Endothelial cell (in vitro differentiated cells): Measurements from ENCODE around the gene THSD4. TPM values are rescaled to one million over a fixed set of nuclear protein-coding genes. Genes with fewer than 3 reads are reported as not detected.

Experiments
- DNase-seq: peaks from one replicate; pipeline ENCODE4 v3.0.0; 2021; ENCODE audit warnings: low spot score
- H3K27ac Mint-ChIP-seq: one replicate; pipeline ENCODE4 v1.8.0; 2021; ENCODE audit warnings: mixed read lengths, inconsistent platforms; ENCODE audit not compliant: unreplicated experiment
- H3K27me3 Mint-ChIP-seq: one replicate; pipeline ENCODE4 v1.8.0; 2021; ENCODE audit warnings: mild to moderate bottlenecking, moderate library complexity, mixed read lengths, inconsistent platforms; ENCODE audit not compliant: unreplicated experiment
- H3K36me3 Mint-ChIP-seq: one replicate; pipeline ENCODE4 v1.8.0; 2021; ENCODE audit warnings: mild to moderate bottlenecking, low read depth, mixed read lengths, inconsistent platforms; ENCODE audit not compliant: unreplicated experiment
- H3K4me1 Mint-ChIP-seq: one replicate; pipeline ENCODE4 v1.8.0; 2021; ENCODE audit warnings: mild to moderate bottlenecking, mixed read lengths, inconsistent platforms; ENCODE audit not compliant: unreplicated experiment
- H3K4me3 Mint-ChIP-seq: one replicate; pipeline ENCODE4 v1.8.0; 2021; ENCODE audit warnings: mild to moderate bottlenecking, mixed read lengths, inconsistent platforms; ENCODE audit not compliant: unreplicated experiment
- H3K9me3 Mint-ChIP-seq: one replicate; pipeline ENCODE4 v1.8.0; 2021; ENCODE audit warnings: mixed read lengths, inconsistent platforms; ENCODE audit not compliant: unreplicated experiment
- total RNA-seq: library from RNA; stranded (reverse); fragmentation: NEBNext Ultra II Directional; extraction: Animal tissue kit (Norgen Biotek cat#: 25700); gene quantifications from one replicate; pipeline ENCODE4 v1.2.1, GENCODE V29; 2021; ENCODE audit not compliant: unreplicated experiment
- TF ChIP-seq, protein P1 (sequence below): fragments of 200-600 bp; sonication (generic); IDR thresholded peaks from one replicate; pipeline ENCODE4 v1.5.0; 2021; ENCODE audit warnings: antibody characterized with exemption; ENCODE audit not compliant: unreplicated experiment

THSD4 gene
- total RNA-seq, 1 donor from 2014 or later = 0.92 TPM

DNA sequence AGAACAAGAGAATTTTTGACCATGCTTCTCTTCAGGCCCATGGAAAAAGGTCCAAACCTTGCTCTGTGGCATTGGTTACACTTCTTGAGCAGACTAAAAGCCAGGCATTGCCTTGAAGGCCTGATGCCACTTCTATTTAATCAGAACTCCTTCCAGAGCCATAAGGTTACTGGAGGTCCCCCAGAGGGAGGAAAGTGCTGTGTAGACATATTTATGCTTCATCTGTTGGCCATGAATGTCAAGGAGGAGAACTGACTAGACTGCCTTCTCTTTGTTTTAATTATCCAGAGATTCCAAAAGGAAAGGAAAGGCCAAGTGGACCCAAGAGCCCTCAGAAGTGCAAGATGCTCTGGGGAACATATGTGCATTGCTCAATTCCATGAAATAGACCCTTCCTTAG is 402.5 kb downstream of the THSD4 start:
- no peaks in the 10 kb centered on the region for H3K9me3 Mint-ChIP-seq
- DNase-seq = no peak
- TF ChIP-seq, protein P1, sequence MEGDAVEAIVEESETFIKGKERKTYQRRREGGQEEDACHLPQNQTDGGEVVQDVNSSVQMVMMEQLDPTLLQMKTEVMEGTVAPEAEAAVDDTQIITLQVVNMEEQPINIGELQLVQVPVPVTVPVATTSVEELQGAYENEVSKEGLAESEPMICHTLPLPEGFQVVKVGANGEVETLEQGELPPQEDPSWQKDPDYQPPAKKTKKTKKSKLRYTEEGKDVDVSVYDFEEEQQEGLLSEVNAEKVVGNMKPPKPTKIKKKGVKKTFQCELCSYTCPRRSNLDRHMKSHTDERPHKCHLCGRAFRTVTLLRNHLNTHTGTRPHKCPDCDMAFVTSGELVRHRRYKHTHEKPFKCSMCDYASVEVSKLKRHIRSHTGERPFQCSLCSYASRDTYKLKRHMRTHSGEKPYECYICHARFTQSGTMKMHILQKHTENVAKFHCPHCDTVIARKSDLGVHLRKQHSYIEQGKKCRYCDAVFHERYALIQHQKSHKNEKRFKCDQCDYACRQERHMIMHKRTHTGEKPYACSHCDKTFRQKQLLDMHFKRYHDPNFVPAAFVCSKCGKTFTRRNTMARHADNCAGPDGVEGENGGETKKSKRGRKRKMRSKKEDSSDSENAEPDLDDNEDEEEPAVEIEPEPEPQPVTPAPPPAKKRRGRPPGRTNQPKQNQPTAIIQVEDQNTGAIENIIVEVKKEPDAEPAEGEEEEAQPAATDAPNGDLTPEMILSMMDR = no peak
- no peak overlapping the region for H3K27ac Mint-ChIP-seq
- no peak overlapping the region for H3K4me3 Mint-ChIP-seq
- H3K27me3 Mint-ChIP-seq = no peaks in the 10 kb centered on the region
- no peaks in the 10 kb centered on the region for H3K36me3 Mint-ChIP-seq
- H3K4me1 Mint-ChIP-seq = no peaks in the 10 kb centered on the region

DNA sequence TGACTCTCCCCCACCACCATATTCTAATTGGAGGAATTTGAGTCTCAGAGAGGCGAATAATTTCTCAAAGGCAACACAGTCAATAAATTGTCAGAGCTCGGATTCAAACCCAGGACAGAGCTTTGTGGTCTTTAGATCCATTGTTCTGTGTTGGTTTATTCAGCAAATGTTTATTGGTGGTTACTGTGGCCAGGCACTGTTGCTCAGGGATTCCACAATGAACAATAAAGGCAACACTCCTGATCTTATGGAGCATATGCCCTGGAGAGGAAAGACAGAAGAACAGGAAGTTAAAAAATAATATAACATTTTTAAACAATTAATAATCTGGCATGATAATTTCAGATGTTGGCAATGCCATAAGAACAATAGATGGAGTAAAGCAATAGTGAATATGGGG is 403.4 kb downstream of the THSD4 start:
- Mint-ChIP-seq H3K9me3 (no peaks in the 10 kb centered on the region), H3K27me3 (no peaks in the 10 kb centered on the region), H3K27ac (no peak overlapping the region), H3K4me1 (no peaks in the 10 kb centered on the region), H3K4me3 (no peak overlapping the region), H3K36me3 (no peaks in the 10 kb centered on the region)
- TF ChIP-seq, protein P1 = no peak
- DNase-seq = no peak

DNA sequence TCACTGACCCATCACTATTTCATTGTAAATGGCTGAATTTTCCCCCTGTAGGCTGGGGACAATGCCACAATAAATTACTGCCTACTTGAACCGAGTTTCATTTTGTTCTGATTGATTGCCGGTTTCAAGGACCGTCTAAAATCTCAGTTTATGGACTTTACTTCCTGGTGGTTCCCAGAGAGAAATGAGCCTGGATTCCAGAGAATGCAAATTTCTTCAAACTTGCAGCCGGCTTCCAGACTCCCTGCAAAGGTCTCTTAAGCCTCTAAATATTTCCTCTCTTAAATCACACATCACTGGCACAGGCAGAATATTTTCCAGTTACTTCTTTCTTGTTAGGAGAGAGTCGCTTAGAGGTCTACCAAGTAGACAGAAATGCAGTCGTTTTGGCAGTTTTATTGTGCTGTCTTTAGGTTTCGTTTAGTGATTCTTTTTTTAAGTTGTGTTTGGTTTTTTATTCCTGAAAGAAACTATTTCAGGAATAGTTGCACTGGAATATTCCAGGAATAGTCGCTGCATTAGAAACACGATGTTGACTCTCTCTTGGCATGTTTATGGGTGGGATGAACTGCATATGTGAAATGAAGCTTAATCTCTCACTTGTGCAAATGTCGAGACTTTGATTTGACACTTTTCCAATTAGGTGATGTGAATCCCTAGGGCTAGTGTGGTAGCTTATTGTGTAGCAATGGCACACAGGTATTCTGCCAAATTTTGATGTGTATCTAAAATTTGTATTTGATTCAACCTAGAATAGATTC is 411.0 kb downstream of the THSD4 start:
- Mint-ChIP-seq H3K27me3 (no peaks in the 10 kb centered on the region), H3K4me3 (no peak overlapping the region), H3K4me1 (peaks cover 3% of the 10 kb centered on the region), H3K36me3 (no peaks in the 10 kb centered on the region), H3K27ac (no peak overlapping the region), H3K9me3 (no peaks in the 10 kb centered on the region)
- no peak for DNase-seq
- TF ChIP-seq, protein P1 = no peak

DNA sequence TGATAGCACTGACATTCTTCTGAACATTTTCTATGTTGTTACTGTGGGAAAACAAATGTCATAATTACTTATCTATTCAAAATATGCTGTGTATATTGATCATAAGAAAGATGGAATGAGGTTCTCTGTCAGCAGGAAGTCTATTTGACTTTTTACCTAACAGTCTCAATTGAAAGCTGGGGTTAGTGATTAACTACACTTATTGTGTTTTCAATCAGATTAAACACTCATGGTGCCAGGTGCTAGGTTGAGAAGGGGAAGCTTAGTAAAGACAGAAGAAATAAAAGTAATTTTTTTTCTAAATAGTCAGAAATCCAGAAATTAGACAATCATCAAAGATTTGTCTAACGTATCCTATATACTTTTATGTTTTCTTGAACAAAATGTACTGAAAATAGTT is 414.1 kb downstream of the THSD4 start:
- H3K36me3 Mint-ChIP-seq = peaks cover 3% of the 10 kb centered on the region
- H3K27ac Mint-ChIP-seq = no peak overlapping the region
- TF ChIP-seq, protein P1 = no peak
- H3K9me3 Mint-ChIP-seq = peaks cover 4% of the 10 kb centered on the region
- H3K4me3 Mint-ChIP-seq = no peak overlapping the region
- no peaks in the 10 kb centered on the region for H3K27me3 Mint-ChIP-seq
- DNase-seq = no peak
- H3K4me1 Mint-ChIP-seq = peaks cover 3% of the 10 kb centered on the region

DNA sequence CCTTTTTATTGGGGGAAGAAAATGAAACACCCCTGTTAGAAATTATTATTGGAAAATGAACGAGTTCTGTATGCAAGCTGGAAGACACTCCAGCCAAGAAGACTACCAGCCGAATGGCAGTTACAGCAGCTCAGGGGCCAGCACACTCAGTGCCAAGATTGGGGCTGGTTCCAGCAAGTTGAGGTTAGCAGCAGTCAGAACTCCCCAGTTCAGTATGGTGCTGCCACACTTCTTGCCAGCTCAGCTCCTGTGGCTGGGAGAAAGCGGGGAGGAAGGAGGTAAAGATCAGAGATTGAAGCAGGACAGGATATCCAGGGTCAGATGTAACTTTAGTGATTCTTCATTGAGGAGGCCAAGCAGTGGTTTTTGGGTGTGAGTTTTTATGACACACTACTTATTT is 414.8 kb downstream of the THSD4 start:
- Mint-ChIP-seq H3K4me3 (no peak overlapping the region), H3K4me1 (peaks cover 3% of the 10 kb centered on the region), H3K27me3 (no peaks in the 10 kb centered on the region), H3K9me3 (peaks cover 4% of the 10 kb centered on the region), H3K36me3 (peaks cover 3% of the 10 kb centered on the region), H3K27ac (no peak overlapping the region)
- DNase-seq = no peak
- TF ChIP-seq, protein P1 = no peak
